AG09319 (cell line): ENCODE results near the gene RASEF.

ENCODE experiments used
- DNase-seq: peaks from one replicate; pipeline ENCODE4 v3.0.0-alpha.2; 2010; ENCODE audit warnings: low read depth; ENCODE audit errors: extremely low read depth
- CTCF ChIP-seq: IDR thresholded peaks from 2 replicates; pipeline ENCODE4 v1.5.1; 2011; ENCODE audit warnings: low read depth, mild to moderate bottlenecking, inconsistent platforms, low read length, moderate library complexity

The RASEF gene

DNA sequence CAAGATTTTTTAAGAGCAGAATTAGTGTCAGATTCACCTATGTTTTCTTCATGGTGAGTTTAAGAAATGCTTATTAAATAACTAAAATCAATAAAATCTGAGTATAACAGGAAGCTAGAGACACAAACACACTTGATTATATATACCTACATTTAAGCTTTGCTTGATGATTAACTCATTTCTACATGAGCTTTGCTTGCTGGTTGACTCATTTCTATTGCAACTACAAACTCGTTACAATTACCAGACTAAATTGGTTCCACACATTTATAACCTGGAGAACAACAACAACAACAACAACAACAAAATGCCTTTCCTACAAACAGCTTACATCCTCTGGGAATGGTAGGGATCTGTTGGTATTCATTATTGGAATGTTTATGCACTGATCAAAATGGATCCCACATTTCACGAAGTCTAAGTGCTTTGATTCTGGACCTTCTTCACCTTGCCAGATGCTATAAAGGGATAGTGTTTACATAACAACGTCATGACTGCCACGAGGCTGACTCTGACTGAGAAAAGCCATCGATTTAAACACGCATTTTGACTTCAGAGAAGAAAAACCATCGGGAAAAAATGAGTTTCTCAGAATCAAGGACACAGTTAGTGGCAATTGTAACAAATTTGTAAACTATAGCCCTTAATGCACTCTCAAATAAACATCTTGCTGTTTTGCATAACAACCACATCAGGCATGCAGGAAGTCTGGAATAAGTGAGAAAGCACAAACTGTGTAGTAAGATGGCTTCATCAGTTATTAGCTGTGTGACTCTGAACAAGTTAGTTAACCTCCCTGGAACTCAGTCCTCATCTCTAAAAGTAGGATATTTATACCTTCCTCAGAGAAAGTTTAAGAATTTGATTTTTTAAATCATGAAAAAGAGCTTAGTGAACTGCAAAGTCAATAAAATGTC is 49.8 kb downstream of the RASEF start:
- TF ChIP-seq CTCF = no peak
- DNase-seq = peak; percentile 20

GRCh38 chr9:83012168-83012921 is 50.6 kb downstream of the RASEF start:
- DNase-seq = no peak
- no peak for TF ChIP-seq CTCF

- TF ChIP-seq CTCF = no peak
- DNase-seq = peak; percentile 43
These were observed 51.3 kb downstream of the RASEF start for GRCh38 chr9:83011611-83012010.

GRCh38 chr9:83007521-83008300 is 55.2 kb downstream of the RASEF start:
- no peak for TF ChIP-seq CTCF
- DNase-seq = no peak

- TF ChIP-seq CTCF = no peak
- no peak for DNase-seq
These were observed 56.6 kb downstream of the RASEF start for GRCh38 chr9:83006378-83006777.

DNA sequence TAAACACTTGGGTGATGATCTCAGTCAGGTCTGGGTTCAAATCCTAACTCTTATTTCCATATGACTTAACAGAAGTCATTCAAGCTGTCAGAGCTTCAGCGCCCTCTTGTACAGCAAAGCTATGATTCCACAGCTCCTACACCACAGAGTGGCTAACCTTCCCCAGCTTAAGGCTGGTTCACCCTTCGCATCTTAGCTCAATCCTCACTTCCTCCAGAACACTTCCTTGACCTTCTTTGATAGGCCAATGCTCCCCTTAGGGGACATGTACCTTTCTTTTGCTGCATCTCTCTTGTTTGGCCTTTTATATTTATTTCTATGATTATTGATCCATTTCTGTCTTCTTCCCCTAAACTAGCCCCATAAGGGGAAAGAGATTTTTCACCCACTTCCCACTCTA is 57.0 kb downstream of the RASEF start:
- no peak for DNase-seq
- no peak for TF ChIP-seq CTCF

DNA sequence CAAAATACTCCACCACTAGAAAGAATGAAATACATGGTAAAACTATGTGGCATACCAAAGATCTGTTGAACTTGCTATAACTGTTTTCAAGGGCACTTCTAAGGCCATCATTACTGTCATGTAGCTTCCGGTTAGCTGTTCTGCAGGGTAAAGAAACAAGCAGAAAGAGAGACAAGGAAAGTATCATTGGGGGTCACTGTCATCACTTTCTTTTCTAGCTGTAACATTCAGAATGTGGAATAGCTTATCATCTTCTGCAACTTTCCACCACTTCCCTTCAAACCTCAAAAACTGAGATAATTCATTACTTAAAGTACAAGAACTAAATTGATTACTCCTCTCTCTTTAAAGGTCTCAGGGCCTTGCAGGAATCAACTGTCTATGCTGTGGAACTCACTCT is 57.6 kb downstream of the RASEF start:
- TF ChIP-seq CTCF = no peak

More for the DNA sequence above, 57.6 kb downstream of the RASEF start:
- no peak for DNase-seq
